Measurements from ENCODE around the gene NR1D1.

- no peak for TF ChIP-seq TAF1 (IDR thresholded peaks at IDR 0.05; ENCODE audit: borderline replicate concordance, low read depth, low read length)
- TF ChIP-seq POLR2A (IDR thresholded peaks at IDR 0.05; ENCODE audit: low read depth, low read length): no peak
These were observed 15.9 kb downstream of the NR1D1 start for GRCh38 chr17:40084477-40084876.
